Parathyroid adenoma (tissue), 2 donors: ENCODE results near the gene CUL7.

ENCODE experiments used
- H2AFZ ChIP-seq: fragments of 300-600 bp; sonication (generic); one replicate; pipeline ENCODE4 v1.7.0; 2017; ENCODE audit warnings: antibody characterized with exemption, mild to moderate bottlenecking
- H3K27ac ChIP-seq: fragments of 300-600 bp; sonication (generic); one replicate; pipeline ENCODE4 v1.7.0; 2017
- H3K27me3 ChIP-seq: fragments of 300-600 bp; sonication (generic); one replicate; pipeline ENCODE4 v1.7.0; 2017; ENCODE audit warnings: low read length; ENCODE audit not compliant: control insufficient read depth, insufficient read depth
- H3K36me3 ChIP-seq: fragments of 300-600 bp; sonication (generic); one replicate; pipeline ENCODE4 v1.7.0; 2017; ENCODE audit warnings: low read length; ENCODE audit not compliant: control insufficient read depth, insufficient read depth
- H3K4me1 ChIP-seq: fragments of 300-600 bp; sonication (generic); one replicate; pipeline ENCODE4 v1.7.0; 2017; ENCODE audit warnings: control low read depth
- H3K4me2 ChIP-seq: fragments of 300-600 bp; sonication (generic); one replicate; pipeline ENCODE4 v1.7.0; 2017; ENCODE audit warnings: low read length
- H3K4me3 ChIP-seq: fragments of 300-600 bp; sonication (generic); one replicate; pipeline ENCODE4 v1.7.0; 2017; ENCODE audit warnings: low read depth, low read length
- H3K79me2 ChIP-seq: fragments of 300-600 bp; sonication (generic); one replicate; pipeline ENCODE4 v1.7.0; 2017; ENCODE audit warnings: control low read depth
- H3K9ac ChIP-seq: fragments of 300-600 bp; sonication (generic); one replicate; pipeline ENCODE4 v1.7.0; 2017; ENCODE audit warnings: mild to moderate bottlenecking
- H3K9me3 ChIP-seq: fragments of 300-600 bp; sonication (generic); one replicate; pipeline ENCODE4 v1.7.0; 2017; ENCODE audit warnings: low read length; ENCODE audit not compliant: control insufficient read depth
- TF ChIP-seq, protein P1 (sequence below): fragments of 300-600 bp; sonication (generic); IDR thresholded peaks from one replicate; pipeline ENCODE4 v1.7.0; 2017; ENCODE audit warnings: antibody characterized with exemption, mild to moderate bottlenecking
- donor health status: primary hyperparathyroidism.

CUL7 gene

DNA sequence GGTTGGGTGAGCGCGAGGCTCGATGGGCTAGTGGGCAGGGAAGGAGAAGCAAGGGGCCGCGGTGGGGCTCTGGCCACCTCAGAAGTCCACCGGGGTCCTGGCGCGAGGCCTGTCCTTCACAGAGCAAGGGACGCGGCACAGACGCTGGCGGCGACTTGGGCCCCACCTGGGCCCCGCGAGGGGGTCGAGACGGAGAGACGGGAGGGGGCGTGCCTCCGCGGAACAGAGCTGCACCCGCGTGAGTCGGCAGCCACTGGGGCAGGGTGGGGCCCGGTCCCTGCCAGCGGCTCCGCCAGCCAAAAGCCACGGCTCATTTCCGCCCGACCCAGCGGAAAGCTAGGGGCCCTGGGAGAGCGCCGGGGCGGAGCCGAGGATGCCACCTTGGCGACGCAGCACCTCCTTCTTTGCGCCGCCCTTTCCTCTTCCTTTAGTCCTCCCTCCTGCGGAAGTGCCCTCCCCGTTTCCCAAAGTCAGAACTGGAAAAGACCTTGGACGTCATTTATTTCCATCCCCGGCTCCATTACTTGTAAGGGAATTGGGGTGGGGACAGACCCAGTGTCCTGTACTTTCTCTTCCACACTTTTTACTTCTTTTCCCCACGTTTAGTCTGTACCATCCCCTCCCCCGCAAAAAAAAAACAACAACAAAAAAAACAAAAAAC lies at the start of gene CUL7:
Gene CUL7 (minus strand): TSS at position 307 of the 661 bp plus-strand sequence. CDS start 1,063 bp downstream, outside the sequence.
- Histone ChIP-seq H3K4me1 (peaks cover 36% of the 10 kb centered on the region), H3K9ac (peak within 1 kb of the TSS; percentile 46), H3K4me3 (peak within 1 kb of the TSS; percentile 73), H3K9me3 (no peaks in the 10 kb centered on the region), H3K36me3 (no peaks in the 10 kb centered on the region), H2AFZ (peak within 1 kb of the TSS; percentile 89), H3K4me2 (peak within 1 kb of the TSS; percentile 96), H3K27ac (peak within 1 kb of the TSS; percentile 75), H3K79me2 (peaks cover 8% of the 10 kb centered on the region), H3K27me3 (no peaks in the 10 kb centered on the region)
- TF ChIP-seq, protein P1, sequence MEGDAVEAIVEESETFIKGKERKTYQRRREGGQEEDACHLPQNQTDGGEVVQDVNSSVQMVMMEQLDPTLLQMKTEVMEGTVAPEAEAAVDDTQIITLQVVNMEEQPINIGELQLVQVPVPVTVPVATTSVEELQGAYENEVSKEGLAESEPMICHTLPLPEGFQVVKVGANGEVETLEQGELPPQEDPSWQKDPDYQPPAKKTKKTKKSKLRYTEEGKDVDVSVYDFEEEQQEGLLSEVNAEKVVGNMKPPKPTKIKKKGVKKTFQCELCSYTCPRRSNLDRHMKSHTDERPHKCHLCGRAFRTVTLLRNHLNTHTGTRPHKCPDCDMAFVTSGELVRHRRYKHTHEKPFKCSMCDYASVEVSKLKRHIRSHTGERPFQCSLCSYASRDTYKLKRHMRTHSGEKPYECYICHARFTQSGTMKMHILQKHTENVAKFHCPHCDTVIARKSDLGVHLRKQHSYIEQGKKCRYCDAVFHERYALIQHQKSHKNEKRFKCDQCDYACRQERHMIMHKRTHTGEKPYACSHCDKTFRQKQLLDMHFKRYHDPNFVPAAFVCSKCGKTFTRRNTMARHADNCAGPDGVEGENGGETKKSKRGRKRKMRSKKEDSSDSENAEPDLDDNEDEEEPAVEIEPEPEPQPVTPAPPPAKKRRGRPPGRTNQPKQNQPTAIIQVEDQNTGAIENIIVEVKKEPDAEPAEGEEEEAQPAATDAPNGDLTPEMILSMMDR = no peak

DNA sequence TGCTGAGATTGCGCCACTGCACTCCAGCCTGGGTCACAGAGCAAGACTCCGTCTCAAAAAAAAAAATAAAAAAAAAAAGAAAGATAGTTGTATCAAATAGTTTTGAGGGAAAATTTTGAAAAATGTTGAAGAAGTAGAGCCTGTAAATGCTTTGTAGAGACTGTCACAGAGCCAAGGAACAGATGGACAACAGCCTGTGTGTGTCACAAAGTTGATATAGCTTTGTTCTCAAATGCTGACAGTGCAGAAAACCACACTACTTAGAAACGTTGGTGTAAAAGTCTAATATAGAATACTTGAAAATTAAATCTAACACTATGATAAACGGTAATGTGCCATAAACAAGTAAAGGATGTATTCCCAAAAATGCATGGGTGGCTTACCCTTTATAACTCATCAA lies 47.8 kb upstream of the CUL7 start:
- Histone ChIP-seq H3K9ac (no peak overlapping the region), H3K36me3 (no peaks in the 10 kb centered on the region), H3K4me1 (peaks cover 18% of the 10 kb centered on the region), H3K27ac (no peak overlapping the region), H3K79me2 (peaks cover 6% of the 10 kb centered on the region), H3K4me2 (no peak overlapping the region), H3K4me3 (no peak overlapping the region), H2AFZ (no peak overlapping the region), H3K27me3 (no peaks in the 10 kb centered on the region), H3K9me3 (no peaks in the 10 kb centered on the region)
- TF ChIP-seq, protein P1 = no peak

DNA sequence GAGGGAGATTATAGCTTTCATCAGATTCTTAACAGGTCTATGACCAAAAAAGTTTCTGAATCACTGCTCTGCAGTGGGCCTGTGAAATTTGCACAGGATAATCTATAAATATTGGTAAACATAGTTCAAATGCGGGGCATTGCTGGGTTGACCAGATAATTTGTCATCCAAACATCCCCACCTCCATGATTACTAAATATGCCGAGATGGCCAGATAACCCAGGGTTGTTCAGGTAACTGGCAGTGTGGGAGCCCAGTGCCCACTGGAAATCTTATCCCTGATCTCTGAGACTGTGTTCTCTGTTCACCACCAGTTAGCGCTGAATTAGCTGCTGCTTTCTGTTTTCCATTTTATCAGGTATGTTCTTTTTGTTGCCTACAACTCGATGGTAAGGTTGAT lies 43.9 kb upstream of the CUL7 start:
- Histone ChIP-seq H3K27ac (peak overlapping the region; percentile 73), H3K4me1 (peaks cover 24% of the 10 kb centered on the region)

DNA sequence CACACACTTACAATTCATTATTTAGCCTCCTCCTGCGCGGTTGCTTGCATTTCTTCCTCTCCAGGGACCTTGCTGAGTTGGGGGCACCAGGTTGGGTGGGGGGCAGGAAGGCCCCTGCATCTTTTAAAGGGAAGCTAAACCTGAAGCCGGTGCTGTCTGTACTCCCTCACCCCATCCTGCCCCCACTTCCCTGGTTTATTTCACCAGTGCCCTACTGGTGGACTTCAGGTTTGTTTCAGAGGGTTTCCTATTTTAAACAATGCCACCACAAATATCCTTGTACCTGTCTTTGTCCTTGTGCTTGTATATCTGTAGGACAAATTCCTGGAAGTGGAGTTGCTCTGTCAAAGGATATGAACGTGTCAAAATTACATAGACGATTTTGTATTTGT lies 43.4 kb upstream of the CUL7 start:
- Histone ChIP-seq H3K27ac (peak overlapping the region; percentile 73), H2AFZ (peak overlapping the region; percentile 77), H3K4me3 (no peak overlapping the region), H3K36me3 (no peaks in the 10 kb centered on the region), H3K27me3 (no peaks in the 10 kb centered on the region), H3K9ac (no peak overlapping the region), H3K79me2 (peaks cover 6% of the 10 kb centered on the region), H3K9me3 (no peaks in the 10 kb centered on the region), H3K4me1 (peaks cover 27% of the 10 kb centered on the region), H3K4me2 (no peak overlapping the region)
- TF ChIP-seq, protein P1 = no peak

More for the DNA sequence above, 43.9 kb upstream of the CUL7 start:
- TF ChIP-seq, protein P1 = no peak
- Histone ChIP-seq H3K4me3 (no peak overlapping the region), H3K4me2 (no peak overlapping the region), H3K9ac (no peak overlapping the region), H3K36me3 (no peaks in the 10 kb centered on the region), H3K27me3 (no peaks in the 10 kb centered on the region), H2AFZ (peak overlapping the region; percentile 77), H3K9me3 (no peaks in the 10 kb centered on the region), H3K79me2 (peaks cover 6% of the 10 kb centered on the region)
